ENCODE results near the gene CNOT11. TPM values are rescaled to one million over a fixed set of nuclear protein-coding genes. Genes with fewer than 3 reads are reported as not detected.
A peak's percentile ranks its signal among the peaks of the same experiment; 100 is the strongest.

Gene CNOT11
- total and polyA plus RNA-seq, 2 of the 13 experiments (the other 11 are each of a cell fraction or from before 2014, with no cell fraction given), result 114 to 209 TPM

GRCh38 chr2:101263377-101263800, 10.7 kb downstream of the CNOT11 start (continued):
- no peak for TF ChIP-seq RFX3 (CRISPR knock-in tag; IDR thresholded peaks at IDR 0.05)
- no peak for TF ChIP-seq KDM5A (IDR thresholded peaks at IDR 0.05; ENCODE audit: borderline replicate concordance, low read length)
- no peak for TF ChIP-seq USF2 (IDR thresholded peaks at IDR 0.05; ENCODE audit: low read depth, low read length)
- 0 out of 2 replicates have a peak, but pooled peaks have one; percentile 30 for TF ChIP-seq USF2 (CRISPR knock-in tag; IDR thresholded peaks at IDR 0.05; ENCODE audit: borderline replicate concordance)
- TF ChIP-seq DPF2 (CRISPR knock-in tag; IDR thresholded peaks at IDR 0.05; ENCODE audit: borderline replicate concordance, low read depth), result peak; percentile 63; the same call in 1 of the 2 replicates
- no peak for TF ChIP-seq NBN (conservative IDR thresholded peaks at IDR 0.05)
- no peak for TF ChIP-seq ATF6 (CRISPR knock-in tag; conservative IDR thresholded peaks at IDR 0.05)
- no peak for TF ChIP-seq MTERF4 (CRISPR knock-in tag; IDR thresholded peaks at IDR 0.05)
- no peak for TF ChIP-seq DBP (CRISPR knock-in tag; IDR thresholded peaks at IDR 0.05; ENCODE audit: not compliant biosample characterization)
- TF ChIP-seq HCFC1 (IDR thresholded peaks at IDR 0.05; ENCODE audit: low read depth, low read length), result no peak
- TF ChIP-seq NAIF1 (CRISPR knock-in tag; IDR thresholded peaks at IDR 0.05; ENCODE audit: borderline replicate concordance), result no peak
- no peak for TF ChIP-seq MATR3 (CRISPR knock-in tag; IDR thresholded peaks at IDR 0.05)
- no peak for TF ChIP-seq NR0B2 (CRISPR knock-in tag; IDR thresholded peaks at IDR 0.05)
- no peak for TF ChIP-seq PRDM4 (CRISPR knock-in tag; IDR thresholded peaks at IDR 0.05; ENCODE audit: borderline replicate concordance)
- TF ChIP-seq SPEN (CRISPR knock-in tag; IDR thresholded peaks at IDR 0.05; ENCODE audit: low read depth), result no peak
- TF ChIP-seq ZNF770 (CRISPR knock-in tag; IDR thresholded peaks at IDR 0.05), result peak; percentile 96
- TF ChIP-seq ZNF577 (CRISPR knock-in tag; IDR thresholded peaks at IDR 0.05; ENCODE audit: borderline replicate concordance, low read depth), result no peak
- TF ChIP-seq TBL1XR1 (IDR thresholded peaks at IDR 0.05; ENCODE audit: borderline replicate concordance, low read length, partially characterized antibody), result no peak

All from HepG2 (cell line).